ENCODE results near the gene BLTP1.
"Not testable (repeated sequence)": the region's sequence is repeated elsewhere in the genome, so short reads cannot be mapped to it uniquely, and the experiment has no call there.

The BLTP1 gene

GRCh38 chr4:122151982-122152710, at the start of gene BLTP1:
TSS of gene BLTP1 (plus strand) at chr4:122152331. CDS start at chr4:122170648, 18,317 bp downstream.
- no peak for TF ChIP-seq CTCF (IDR thresholded peaks at IDR 0.05; ENCODE audit: low read length, missing control alignments)
- peak within 1 kb of the TSS; percentile 65 for H3K4me3 ChIP-seq (replicated peaks; ENCODE audit: low read depth, low read length)
- DNase-seq (ENCODE audit: low read depth): peak; percentile 82

GRCh38 chr4:122104184-122104583, 47.9 kb upstream of the BLTP1 start:
- DNase-seq (ENCODE audit: low read depth): no peak
- TF ChIP-seq CTCF (IDR thresholded peaks at IDR 0.05; ENCODE audit: low read length, missing control alignments): no peak
- no peak overlapping the region for H3K4me3 ChIP-seq (replicated peaks; ENCODE audit: low read depth, low read length)

GRCh38 chr4:122107680-122108079, 44.5 kb upstream of the BLTP1 start:
- DNase-seq (ENCODE audit: low read depth): no peak
- TF ChIP-seq CTCF (IDR thresholded peaks at IDR 0.05; ENCODE audit: low read length, missing control alignments): no peak
- H3K4me3 ChIP-seq (replicated peaks; ENCODE audit: low read depth, low read length): no peak overlapping the region

GRCh38 chr4:122110304-122110703, 41.8 kb upstream of the BLTP1 start:
- not testable (repeated sequence) for DNase-seq (ENCODE audit: low read depth); H3K4me3 ChIP-seq (replicated peaks; ENCODE audit: low read depth, low read length)

- no peak for TF ChIP-seq CTCF (IDR thresholded peaks at IDR 0.05; ENCODE audit: low read length, missing control alignments)
- H3K4me3 ChIP-seq (replicated peaks; ENCODE audit: low read depth, low read length): no peak overlapping the region
- peak; percentile 22 for DNase-seq (ENCODE audit: low read depth)
These were observed 34.4 kb upstream of the BLTP1 start for GRCh38 chr4:122117743-122118142.

GRCh38 chr4:122118243-122118642, 33.9 kb upstream of the BLTP1 start:
- DNase-seq (ENCODE audit: low read depth): no peak
- no peak for TF ChIP-seq CTCF (IDR thresholded peaks at IDR 0.05; ENCODE audit: low read length, missing control alignments)

GRCh38 chr4:122119739-122120138, 32.4 kb upstream of the BLTP1 start:
- no peak for DNase-seq (ENCODE audit: low read depth)
- TF ChIP-seq CTCF (IDR thresholded peaks at IDR 0.05; ENCODE audit: low read length, missing control alignments): no peak
- H3K4me3 ChIP-seq (replicated peaks; ENCODE audit: low read depth, low read length): no peak overlapping the region

More at GRCh38 chr4:122118243-122118642, 33.9 kb upstream of the BLTP1 start:
- no peak overlapping the region for H3K4me3 ChIP-seq (replicated peaks; ENCODE audit: low read depth, low read length)

All from fibroblast of pulmonary artery (primary cell).